K562 (cell line): ENCODE data around the gene HSPA4. TPM values are rescaled to one million over a fixed set of nuclear protein-coding genes. Genes with fewer than 3 reads are reported as not detected.

Experiments
- BMI1 ChIP-seq: fragments of 150-350 bp; IDR thresholded peaks from 2 replicates; pipeline ENCODE4 v1.6.1; 2014; ENCODE audit warnings: low read length
- EZH2 ChIP-seq: IDR thresholded peaks from 2 replicates; pipeline ENCODE4 v1.6.1; 2012; ENCODE audit warnings: low read depth, mild to moderate bottlenecking, inconsistent platforms, low read length, borderline replicate concordance
- FOXK2 ChIP-seq, 2 experiments: fragments of 450-650 bp; IDR thresholded peaks in 1 of 2; conservative IDR thresholded peaks in 1 of 2; 2 replicates each; pipeline ENCODE4 v1.6.1; 2016; ENCODE audit warnings: low read depth in 2 of 2, mild to moderate bottlenecking in 1 of 2
- GATAD2A ChIP-seq: fragments of 450-650 bp; IDR thresholded peaks from 2 replicates; pipeline ENCODE4 v1.6.1; 2017
- LARP7 ChIP-seq: fragments of 450-650 bp; IDR thresholded peaks from 2 replicates; pipeline ENCODE4 v1.6.1; 2016
- MGA ChIP-seq: fragments of 450-650 bp; IDR thresholded peaks from 2 replicates; pipeline ENCODE4 v1.6.1; 2016; ENCODE audit warnings: mild to moderate bottlenecking, moderate library complexity
- POLR2A ChIP-seq: fragments of 450-650 bp; conservative IDR thresholded peaks from 2 replicates; pipeline ENCODE4 v1.6.1; 2016
- SAFB ChIP-seq: fragments of 200-400 bp; formaldehyde crosslinking; IDR thresholded peaks from 2 replicates; pipeline ENCODE4 v1.6.1; 2017; ENCODE audit warnings: low read depth, low read length, borderline replicate concordance
- TBL1XR1 ChIP-seq, 2 experiments: IDR thresholded peaks; 2 replicates each; pipeline ENCODE4 v1.6.1; 2012; ENCODE audit warnings: improper control_type of control experiment in 2 of 2, low read length in 2 of 2, mild to moderate bottlenecking in 1 of 2
- UBTF ChIP-seq, 2 experiments: IDR thresholded peaks; 2 replicates each; pipeline ENCODE4 v1.6.1; 2012; ENCODE audit warnings: improper control_type of control experiment in 2 of 2, low read depth in 2 of 2, low read length in 2 of 2, borderline replicate concordance in 1 of 2
- ZBTB9 ChIP-seq: fragments of 450-650 bp; formaldehyde crosslinking; IDR thresholded peaks from 2 replicates; pipeline ENCODE4 v1.4.0; 2020; ENCODE audit warnings: mild to moderate bottlenecking, moderate library complexity
- ZKSCAN8 ChIP-seq: fragments of 200-800 bp; sonication (Bioruptor generic); IDR thresholded peaks from 2 replicates; pipeline ENCODE4 v1.6.1; 2016; ENCODE audit warnings: missing genetic modification characterization, missing compliant biosample characterization
- ZNF384 ChIP-seq: IDR thresholded peaks from 2 replicates; pipeline ENCODE4 v1.6.1; 2012; ENCODE audit warnings: low read depth, low read length, improper control_type of control experiment
- polyA plus RNA-seq, 8 experiments: library from polyadenylated mRNA; depleted of rRNA in 4 of 8; stranded (reverse) in 5 of 8; unstranded in 3 of 8; fragments of >200 nt; fragmentation: Nextera tagmentation in 2 of 8; fragmentation: Illumina TruSeq in 1 of 8; extraction: Ambion mirVana in 2 of 8; extraction: Trizol in 1 of 8; gene quantifications; 2 replicates each; pipeline versions ENCODE4 v1.2.1 to v1.2.3, GENCODE V29; 2011 to 2014; ENCODE audit warnings: inconsistent platforms in 1 of 8, missing spikeins in 1 of 8
- total RNA-seq, 7 experiments: library from RNA; depleted of rRNA in 6 of 7; stranded (reverse); fragments of >200 nt in 6 of 7; fragmentation: Illumina TruSeq in 2 of 7; extraction: Trizol in 2 of 7; gene quantifications; 2 replicates each; pipeline versions ENCODE4 v1.2.1 to v1.2.3, GENCODE V29; 2011 to 2021; ENCODE audit warnings: low replicate concordance in 1 of 7

HSPA4 gene
- total and polyA plus RNA-seq, 9 of the 15 experiments (the other 6 are each of a cell fraction or from before 2014, with no cell fraction given) = 90.3 to 286 (median 148) TPM

DNA sequence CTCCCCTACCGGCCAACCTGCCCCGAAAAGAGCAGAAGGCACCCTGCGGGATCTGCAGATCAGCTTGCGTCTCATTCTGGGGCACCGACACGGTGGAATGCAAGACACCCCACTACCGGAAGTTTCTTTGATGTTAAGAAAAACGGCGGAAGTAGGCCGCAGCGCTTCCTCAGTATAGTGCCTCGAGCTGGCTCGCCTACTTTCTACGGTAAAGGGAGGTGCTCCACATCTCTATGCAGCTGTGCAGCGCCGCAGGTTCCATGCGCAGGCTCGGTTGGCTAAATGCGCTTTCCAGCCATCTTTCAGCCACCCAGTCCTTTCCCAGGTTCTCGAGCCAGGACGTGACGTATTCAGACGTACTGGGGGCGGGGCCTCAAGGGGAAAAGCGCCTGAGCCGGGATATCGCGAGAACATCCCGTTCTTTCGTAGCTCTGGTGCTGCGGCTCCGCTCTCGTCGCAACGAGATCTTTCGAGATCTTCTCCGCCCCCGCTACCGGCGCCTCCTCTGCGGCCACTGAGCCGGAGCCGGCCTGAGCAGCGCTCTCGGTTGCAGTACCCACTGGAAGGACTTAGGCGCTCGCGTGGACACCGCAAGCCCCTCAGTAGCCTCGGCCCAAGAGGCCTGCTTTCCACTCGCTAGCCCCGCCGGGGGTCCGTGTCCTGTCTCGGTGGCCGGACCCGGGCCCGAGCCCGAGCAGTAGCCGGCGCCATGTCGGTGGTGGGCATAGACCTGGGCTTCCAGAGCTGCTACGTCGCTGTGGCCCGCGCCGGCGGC, at the start of gene HSPA4 (continued):
- TF ChIP-seq UBTF (IDR thresholded peaks at IDR 0.05; ENCODE audit: borderline replicate concordance in 1 of 2, low read depth in 2 of 2, low read length in 2 of 2) (peak; percentile 54 to 77; a peak in 1 of 4 replicates), LARP7 (no peak), SAFB (peak; percentile 20; the same call in 1 of the 2 replicates), POLR2A (peak; percentile 98), ZNF384 (no peak), MGA (0 out of 2 replicates have a peak, but pooled peaks have one; percentile 6), TBL1XR1 (IDR thresholded peaks at IDR 0.05; ENCODE audit: low read length in 2 of 2) (no peak; a peak in 1 of 4 replicates), ZBTB9 (CRISPR knock-in tag) (no peak; the same call in 1 of the 2 replicates), BMI1 (no peak), GATAD2A (no peak), ZKSCAN8 (no peak), FOXK2 (conservative IDR thresholded peaks at IDR 0.05 in 1 of 2, IDR thresholded peaks at IDR 0.05 in 1 of 2; ENCODE audit: low read depth in 2 of 2) (0 out of 4 replicates have a peak, but pooled peaks have one; percentile 47 to 49), EZH2 (no peak)
